ENCODE data around the gene ZFHX3. TPM values are rescaled to one million over a fixed set of nuclear protein-coding genes. Genes with fewer than 3 reads are reported as not detected.

ZFHX3 gene
- total RNA-seq, 1 donor from 2014 or later, result 48.5 TPM

DNA sequence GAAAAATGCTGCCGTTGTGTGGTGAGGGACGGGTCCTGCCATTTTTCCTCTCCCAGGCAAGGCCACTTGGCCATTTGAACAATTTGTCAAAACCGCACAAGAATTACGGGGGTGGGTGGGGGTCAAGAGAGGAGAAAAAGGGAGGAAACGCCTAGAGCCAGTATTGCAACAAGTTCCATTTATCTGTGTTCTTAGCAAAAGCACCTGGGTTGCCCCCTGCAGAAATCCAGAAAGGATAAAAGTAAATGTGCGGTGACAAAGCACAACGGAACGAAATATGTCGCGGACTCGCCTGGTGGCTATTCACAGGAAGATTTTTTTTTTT lies 209.4 kb downstream of the ZFHX3 start:
- H3K27ac Mint-ChIP-seq, result peak overlapping the region; percentile 85
- H3K4me1 Mint-ChIP-seq (ENCODE audit: unreplicated experiment), result peaks cover 61% of the 10 kb centered on the region
- TF ChIP-seq, protein P1, sequence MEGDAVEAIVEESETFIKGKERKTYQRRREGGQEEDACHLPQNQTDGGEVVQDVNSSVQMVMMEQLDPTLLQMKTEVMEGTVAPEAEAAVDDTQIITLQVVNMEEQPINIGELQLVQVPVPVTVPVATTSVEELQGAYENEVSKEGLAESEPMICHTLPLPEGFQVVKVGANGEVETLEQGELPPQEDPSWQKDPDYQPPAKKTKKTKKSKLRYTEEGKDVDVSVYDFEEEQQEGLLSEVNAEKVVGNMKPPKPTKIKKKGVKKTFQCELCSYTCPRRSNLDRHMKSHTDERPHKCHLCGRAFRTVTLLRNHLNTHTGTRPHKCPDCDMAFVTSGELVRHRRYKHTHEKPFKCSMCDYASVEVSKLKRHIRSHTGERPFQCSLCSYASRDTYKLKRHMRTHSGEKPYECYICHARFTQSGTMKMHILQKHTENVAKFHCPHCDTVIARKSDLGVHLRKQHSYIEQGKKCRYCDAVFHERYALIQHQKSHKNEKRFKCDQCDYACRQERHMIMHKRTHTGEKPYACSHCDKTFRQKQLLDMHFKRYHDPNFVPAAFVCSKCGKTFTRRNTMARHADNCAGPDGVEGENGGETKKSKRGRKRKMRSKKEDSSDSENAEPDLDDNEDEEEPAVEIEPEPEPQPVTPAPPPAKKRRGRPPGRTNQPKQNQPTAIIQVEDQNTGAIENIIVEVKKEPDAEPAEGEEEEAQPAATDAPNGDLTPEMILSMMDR (conservative IDR thresholded peaks at IDR 0.05), result peak; percentile 12
- no peak for DNase-seq (ENCODE audit: extremely low spot score, unreplicated experiment)
- H3K9me3 Mint-ChIP-seq, result no peaks in the 10 kb centered on the region
- peak overlapping the region; percentile 79 for H3K4me3 Mint-ChIP-seq
- peaks cover 12% of the 10 kb centered on the region for H3K36me3 Mint-ChIP-seq
- no peaks in the 10 kb centered on the region for H3K27me3 Mint-ChIP-seq

DNA sequence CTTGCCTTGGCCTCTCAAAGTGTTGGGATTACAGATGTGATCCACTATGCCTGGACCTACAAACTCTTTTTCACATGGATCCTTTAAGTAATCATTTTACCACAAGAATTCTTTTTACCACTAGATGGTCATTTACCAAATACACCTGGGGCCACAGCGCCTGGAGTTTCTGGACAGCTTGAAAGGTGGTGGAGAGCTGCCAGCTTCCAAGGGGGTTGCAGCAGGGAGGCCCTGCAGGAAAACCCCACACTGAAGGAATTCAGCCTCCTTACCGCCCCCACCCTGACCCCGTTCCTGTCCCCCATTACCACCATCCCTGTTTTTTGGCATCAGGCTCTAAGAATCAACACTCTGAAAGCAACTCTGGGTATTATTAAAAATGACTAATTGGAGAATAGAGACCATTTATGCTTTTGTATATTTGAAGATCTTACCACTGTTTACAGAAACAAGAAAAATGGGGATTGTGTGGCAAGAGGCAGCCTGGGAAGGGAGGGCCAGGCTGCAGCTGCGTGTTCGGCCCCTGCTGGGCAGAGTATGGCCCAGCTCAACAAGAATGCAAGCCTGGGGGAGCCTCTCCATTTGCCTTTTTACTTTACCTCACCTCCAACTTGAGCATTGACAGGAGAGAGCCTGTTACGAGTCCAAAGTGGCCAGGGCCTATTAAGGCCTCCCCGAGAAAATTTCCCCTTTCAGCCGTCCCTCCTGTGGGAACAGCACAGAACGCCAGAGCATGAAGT lies 209.9 kb downstream of the ZFHX3 start:
- DNase-seq (ENCODE audit: extremely low spot score, unreplicated experiment), result no peak
- TF ChIP-seq, protein P1 (conservative IDR thresholded peaks at IDR 0.05), result peak; percentile 55
- Mint-ChIP-seq H3K9me3 (no peaks in the 10 kb centered on the region), H3K27me3 (no peaks in the 10 kb centered on the region), H3K4me3 (peak overlapping the region; percentile 79), H3K27ac (peak overlapping the region; percentile 85), H3K4me1 (ENCODE audit: unreplicated experiment) (peaks cover 66% of the 10 kb centered on the region), H3K36me3 (peaks cover 12% of the 10 kb centered on the region)

DNA sequence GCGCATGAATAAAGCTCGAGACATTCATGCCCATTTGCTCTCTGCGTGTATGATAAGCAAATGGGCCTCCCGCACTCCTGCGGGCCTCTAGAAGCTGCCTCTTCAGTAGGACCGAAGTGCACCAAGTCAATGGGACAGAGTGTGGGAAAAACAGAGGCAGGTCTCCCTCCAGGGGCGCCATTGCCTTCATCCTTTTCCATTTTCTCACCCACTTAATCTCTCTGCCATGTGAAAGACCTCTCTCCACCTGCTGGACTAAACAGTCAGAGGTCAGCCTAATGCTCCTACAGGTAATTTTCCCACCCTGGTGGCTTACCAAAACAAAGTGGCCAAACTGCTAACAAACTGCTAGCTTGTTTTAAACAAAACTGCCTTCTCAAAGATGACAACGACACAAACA lies 210.9 kb downstream of the ZFHX3 start:
- no peaks in the 10 kb centered on the region for H3K9me3 Mint-ChIP-seq
- no peak overlapping the region for H3K27ac Mint-ChIP-seq
- H3K36me3 Mint-ChIP-seq, result peaks cover 12% of the 10 kb centered on the region
- no peak overlapping the region for H3K4me3 Mint-ChIP-seq
- no peaks in the 10 kb centered on the region for H3K27me3 Mint-ChIP-seq
- H3K4me1 Mint-ChIP-seq (ENCODE audit: unreplicated experiment), result peaks cover 72% of the 10 kb centered on the region
- DNase-seq (ENCODE audit: extremely low spot score, unreplicated experiment), result no peak
- TF ChIP-seq, protein P1 (conservative IDR thresholded peaks at IDR 0.05), result peak; percentile 31

DNA sequence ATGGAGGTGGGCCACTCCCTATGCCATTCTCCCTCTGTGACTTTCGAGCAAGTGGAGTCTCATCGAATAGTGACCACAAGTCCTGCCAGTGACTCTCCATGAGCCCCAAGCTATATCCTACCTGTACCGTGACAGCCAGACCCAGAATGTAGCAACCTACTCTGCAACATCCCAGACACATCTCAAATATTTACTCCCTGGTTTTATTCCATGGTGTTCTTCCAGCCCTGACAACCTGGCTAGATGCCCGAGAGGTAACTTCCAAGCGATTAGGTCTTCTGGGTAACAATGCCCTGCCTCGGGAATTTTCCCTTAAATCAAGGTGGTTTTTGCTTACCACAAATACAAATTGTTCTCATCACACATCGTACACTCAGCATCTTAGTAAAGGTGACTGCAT lies 211.7 kb downstream of the ZFHX3 start:
- Mint-ChIP-seq H3K27ac (no peak overlapping the region), H3K4me3 (no peak overlapping the region), H3K9me3 (no peaks in the 10 kb centered on the region), H3K27me3 (no peaks in the 10 kb centered on the region), H3K36me3 (peaks cover 12% of the 10 kb centered on the region), H3K4me1 (ENCODE audit: unreplicated experiment) (peaks cover 67% of the 10 kb centered on the region)
- no peak for DNase-seq (ENCODE audit: extremely low spot score, unreplicated experiment)
- TF ChIP-seq, protein P1 (conservative IDR thresholded peaks at IDR 0.05), result no peak

DNA sequence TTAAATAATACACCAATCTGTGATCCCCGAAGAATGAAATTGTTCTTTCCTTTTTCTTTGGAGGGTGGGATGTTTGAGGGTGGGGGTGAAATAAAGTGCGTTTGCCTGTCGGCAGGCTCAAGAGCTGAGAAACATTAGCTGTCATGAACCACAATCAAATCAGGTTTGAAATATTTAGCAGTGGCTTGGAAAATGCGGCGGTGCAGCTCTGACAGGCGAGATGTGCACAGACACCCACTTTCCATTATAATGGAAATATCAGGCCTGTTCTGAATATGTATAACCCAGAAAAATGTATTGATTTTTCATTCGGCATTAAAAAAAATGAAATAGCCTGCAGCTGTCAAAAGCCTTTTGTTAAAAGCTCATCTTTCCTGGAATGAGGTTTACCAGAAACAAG lies 212.8 kb downstream of the ZFHX3 start:
- DNase-seq (ENCODE audit: extremely low spot score, unreplicated experiment), result no peak
- H3K36me3 Mint-ChIP-seq, result peaks cover 17% of the 10 kb centered on the region
- no peak overlapping the region for H3K27ac Mint-ChIP-seq
- H3K27me3 Mint-ChIP-seq, result no peaks in the 10 kb centered on the region
- no peak overlapping the region for H3K4me3 Mint-ChIP-seq
- H3K4me1 Mint-ChIP-seq (ENCODE audit: unreplicated experiment), result peaks cover 58% of the 10 kb centered on the region
- H3K9me3 Mint-ChIP-seq, result no peaks in the 10 kb centered on the region
- TF ChIP-seq, protein P1 (conservative IDR thresholded peaks at IDR 0.05), result no peak

All from type B pancreatic cell (in vitro differentiated cells).